ENCODE data around the gene ERO1A.
A peak's percentile ranks its signal among the peaks of the same experiment; 100 is the strongest.

Gene ERO1A

GRCh38 chr14:52694761-52695480 is 437 bp downstream of the ERO1A start:
- peak; percentile 65 for DNase-seq

- no peak for DNase-seq
Observed at GRCh38 chr14:52693532-52693931, 1.8 kb downstream of the ERO1A start.

- DNase-seq, result no peak
Observed at GRCh38 chr14:52693036-52693435, 2.3 kb downstream of the ERO1A start.

- DNase-seq, result no peak
Observed at GRCh38 chr14:52692248-52692962, 3.0 kb downstream of the ERO1A start.

GRCh38 chr14:52690983-52691760 is 4.2 kb downstream of the ERO1A start:
- no peak for DNase-seq

GRCh38 chr14:52686176-52686575 is 9.2 kb downstream of the ERO1A start:
- no peak for DNase-seq

- DNase-seq, result no peak
Observed at GRCh38 chr14:52683985-52684520, 11.3 kb downstream of the ERO1A start.

GRCh38 chr14:52678591-52678990 is 16.8 kb downstream of the ERO1A start:
- DNase-seq, result no peak

GRCh38 chr14:52663850-52664249 is 31.5 kb downstream of the ERO1A start:
- no peak for DNase-seq

- DNase-seq, result no peak
Observed at GRCh38 chr14:52661314-52661713, 34.0 kb downstream of the ERO1A start.

- DNase-seq, result no peak
Observed at GRCh38 chr14:52660832-52661231, 34.5 kb downstream of the ERO1A start.

GRCh38 chr14:52660325-52660724 is 35.0 kb downstream of the ERO1A start:
- no peak for DNase-seq

- DNase-seq, result no peak
Observed at GRCh38 chr14:52656905-52657304, 38.5 kb downstream of the ERO1A start.

- no peak for DNase-seq
Observed at GRCh38 chr14:52650774-52651173, 44.6 kb downstream of the ERO1A start.

GRCh38 chr14:52649511-52649910 is 45.8 kb downstream of the ERO1A start:
- no peak for DNase-seq

- no peak for DNase-seq
Observed at GRCh38 chr14:52641745-52642144, 53.6 kb downstream of the ERO1A start.

GRCh38 chr14:52640137-52640536 is 55.2 kb downstream of the ERO1A start:
- DNase-seq, result no peak

- DNase-seq, result no peak
Observed at GRCh38 chr14:52619687-52620086, 75.7 kb downstream of the ERO1A start.

GRCh38 chr14:52618602-52619001 is 76.8 kb downstream of the ERO1A start:
- no peak for DNase-seq

- DNase-seq, result no peak
Observed at GRCh38 chr14:52610187-52610586, 85.2 kb downstream of the ERO1A start.

- DNase-seq, result no peak
Observed at GRCh38 chr14:52609445-52610044, 85.8 kb downstream of the ERO1A start.

GRCh38 chr14:52607061-52607460 is 88.3 kb downstream of the ERO1A start:
- no peak for DNase-seq

- DNase-seq, result no peak
Observed at GRCh38 chr14:52602131-52602530, 93.2 kb downstream of the ERO1A start.
